WTC11 (cell line): Measurements from ENCODE around the gene MITF. TPM values are rescaled to one million over a fixed set of nuclear protein-coding genes. Genes with fewer than 3 reads are reported as not detected.

ENCODE experiments used
- ATAC-seq: fragments of 200-7000 bp; cut with Tn5 transposase; 2 replicates; pipeline ENCODE4 v1.10.0; 2021; ENCODE audit warnings: mild to moderate bottlenecking, moderate library complexity
- CTCF ChIA-PET: fragments of 300-600 bp; sonication (Branson Sonifier 250); formaldehyde crosslinking; loops from one replicate; lab custom pipeline; 2021; ENCODE audit warnings: antibody characterized with exemption; lab: Charles Lee
- POLR2A ChIA-PET: fragments of 350-600 bp; sonication (Branson Sonifier 250); formaldehyde crosslinking; loops from one replicate; lab custom pipeline; 2021; ENCODE audit warnings: antibody characterized with exemption; lab: Charles Lee
- DNase-seq: peaks from one replicate; pipeline ENCODE4 v3.0.0; 2021; ENCODE audit warnings: low spot score
- H3K27ac Mint-ChIP-seq: 2 replicates; pipeline ENCODE4 v1.8.0; 2021; ENCODE audit warnings: mixed read lengths
- H3K27me3 Mint-ChIP-seq: 2 replicates; pipeline ENCODE4 v1.8.0; 2021; ENCODE audit warnings: low read depth, mild to moderate bottlenecking, moderate library complexity, mixed read lengths
- H3K36me3 Mint-ChIP-seq: 2 replicates; pipeline ENCODE4 v1.8.0; 2021; ENCODE audit warnings: mixed read lengths
- H3K4me1 Mint-ChIP-seq: 2 replicates; pipeline ENCODE4 v1.8.0; 2022; ENCODE audit warnings: mixed read lengths
- H3K4me3 Mint-ChIP-seq: 2 replicates; pipeline ENCODE4 v1.8.0; 2021; ENCODE audit warnings: mild to moderate bottlenecking, moderate library complexity, mixed read lengths
- H3K9me3 Mint-ChIP-seq: 2 replicates; pipeline ENCODE4 v1.8.0; 2021; ENCODE audit warnings: mixed read lengths
- AFF4 ChIP-seq: sonication (generic); formaldehyde crosslinking; IDR thresholded peaks from 2 replicates; pipeline ENCODE4 v1.8.1; 2023; ENCODE audit warnings: mild to moderate bottlenecking, missing genetic modification reagents, borderline replicate concordance
- CBFB ChIP-seq: sonication (generic); formaldehyde crosslinking; IDR thresholded peaks from 2 replicates; pipeline ENCODE4 v1.8.1; 2022; ENCODE audit warnings: mild to moderate bottlenecking, low read depth, missing genetic modification reagents
- E2F4 ChIP-seq: sonication (generic); formaldehyde crosslinking; IDR thresholded peaks from 2 replicates; pipeline ENCODE4 v1.8.1; 2022; ENCODE audit warnings: low read depth, mild to moderate bottlenecking, moderate library complexity, missing genetic modification reagents, borderline replicate concordance
- FOXP4 ChIP-seq: sonication (generic); formaldehyde crosslinking; IDR thresholded peaks from 2 replicates; pipeline ENCODE4 v1.8.0; 2022; ENCODE audit warnings: mild to moderate bottlenecking, missing genetic modification reagents
- GRHL2 ChIP-seq: fragments of 250-450 bp; sonication (Bioruptor Pico); IDR thresholded peaks from 2 replicates; pipeline ENCODE4 v1.8.0; 2022; ENCODE audit warnings: mild to moderate bottlenecking, moderate library complexity; ENCODE audit not compliant: insufficient replicate concordance, severe bottlenecking
- HMGXB4 ChIP-seq: sonication (generic); formaldehyde crosslinking; IDR thresholded peaks from 2 replicates; pipeline ENCODE4 v1.8.1; 2023; ENCODE audit warnings: mild to moderate bottlenecking, moderate library complexity, missing genetic modification reagents
- IRF1 ChIP-seq: sonication (generic); formaldehyde crosslinking; IDR thresholded peaks from 2 replicates; pipeline ENCODE4 v1.8.0; 2023; ENCODE audit warnings: missing genetic modification reagents
- NFATC4 ChIP-seq: fragments of 250-450 bp; sonication (Bioruptor Pico); IDR thresholded peaks from 2 replicates; pipeline ENCODE4 v1.9.0; 2021; ENCODE audit warnings: mild to moderate bottlenecking
- NR1H2 ChIP-seq: sonication (generic); formaldehyde crosslinking; IDR thresholded peaks from 2 replicates; pipeline ENCODE4 v1.9.0; 2021; ENCODE audit warnings: mild to moderate bottlenecking, moderate library complexity, missing genetic modification reagents
- OVOL2 ChIP-seq: fragments of 250-450 bp; sonication (Bioruptor Pico); IDR thresholded peaks from 2 replicates; pipeline ENCODE4 v1.9.0; 2021; ENCODE audit warnings: mild to moderate bottlenecking, borderline replicate concordance
- SOX15 ChIP-seq: fragments of 250-450 bp; sonication (Bioruptor Pico); IDR thresholded peaks from 2 replicates; pipeline ENCODE4 v1.9.0; 2021; ENCODE audit warnings: mild to moderate bottlenecking
- SP1 ChIP-seq: sonication (generic); formaldehyde crosslinking; conservative IDR thresholded peaks from 2 replicates; pipeline ENCODE4 v1.8.1; 2022; ENCODE audit warnings: missing genetic modification reagents
- STAT6 ChIP-seq: sonication (generic); formaldehyde crosslinking; conservative IDR thresholded peaks from 2 replicates; pipeline ENCODE4 v1.8.1; 2023; ENCODE audit warnings: mild to moderate bottlenecking, low read depth, missing genetic modification reagents, moderate library complexity
- TEAD4 ChIP-seq: sonication (generic); formaldehyde crosslinking; IDR thresholded peaks from 2 replicates; pipeline ENCODE4 v1.8.0; 2022; ENCODE audit warnings: mild to moderate bottlenecking, missing genetic modification reagents
- ZBTB21 ChIP-seq: sonication (generic); formaldehyde crosslinking; IDR thresholded peaks from 2 replicates; pipeline ENCODE4 v1.8.1; 2023; ENCODE audit warnings: mild to moderate bottlenecking, missing genetic modification reagents, borderline replicate concordance
- ZMAT4 ChIP-seq: fragments of 250-450 bp; sonication (Bioruptor Pico); IDR thresholded peaks from 2 replicates; pipeline ENCODE4 v1.9.0; 2021; ENCODE audit warnings: mild to moderate bottlenecking
- ZNF121 ChIP-seq: sonication (generic); formaldehyde crosslinking; IDR thresholded peaks from 2 replicates; pipeline ENCODE4 v1.8.0; 2023; ENCODE audit warnings: missing genetic modification reagents
- ZNF512 ChIP-seq: sonication (generic); formaldehyde crosslinking; IDR thresholded peaks from 2 replicates; pipeline ENCODE4 v1.8.1; 2022; ENCODE audit warnings: missing genetic modification reagents, borderline replicate concordance
- ZNF532 ChIP-seq: fragments of 250-450 bp; sonication (Bioruptor Pico); IDR thresholded peaks from 2 replicates; pipeline ENCODE4 v1.9.0; 2021; ENCODE audit warnings: mild to moderate bottlenecking, borderline replicate concordance
- total RNA-seq: library from RNA; stranded (reverse); gene quantifications from 3 replicates; pipeline ENCODE4 v1.2.3, GENCODE V29; 2021

The MITF gene
- total RNA-seq, 1 experiment from 2014 or later = 1.3 TPM

- no peak for TF ChIP-seq GRHL2 (CRISPR knock-in tag)
- TF ChIP-seq ZNF532 = no peak
- no peak for TF ChIP-seq STAT6 (CRISPR knock-in tag)
- TF ChIP-seq FOXP4 = no peak
- TF ChIP-seq NR1H2 (CRISPR knock-in tag) = no peak
- no peak for TF ChIP-seq TEAD4 (CRISPR knock-in tag)
- no peak for TF ChIP-seq ZMAT4 (CRISPR knock-in tag)
- no peak for TF ChIP-seq NFATC4 (CRISPR knock-in tag)
- no peak for TF ChIP-seq E2F4 (CRISPR knock-in tag)
- TF ChIP-seq HMGXB4 (CRISPR knock-in tag) = no peak
- TF ChIP-seq SP1 (CRISPR knock-in tag) = no peak
- no peak for TF ChIP-seq SOX15 (CRISPR knock-in tag)
- no peak for TF ChIP-seq AFF4 (CRISPR knock-in tag)
- TF ChIP-seq IRF1 (CRISPR knock-in tag) = no peak
- TF ChIP-seq ZNF512 (CRISPR knock-in tag) = no peak
- no peak for TF ChIP-seq ZNF121 (CRISPR knock-in tag)
- no peak for TF ChIP-seq ZBTB21 (CRISPR knock-in tag)
- no peak for TF ChIP-seq CBFB (CRISPR knock-in tag)
- TF ChIP-seq OVOL2 (CRISPR knock-in tag) = no peak
- ATAC-seq = no peak
- Mint-ChIP-seq H3K4me3 (no peak overlapping the region), H3K27me3 (no peaks in the 10 kb centered on the region), H3K27ac (no peak overlapping the region), H3K4me1 (peaks cover under 1% of the 10 kb centered on the region; the same call in 1 of the 2 replicates), H3K36me3 (no peaks in the 10 kb centered on the region), H3K9me3 (no peaks in the 10 kb centered on the region)
- ChIA-PET POLR2A (no interaction called here), CTCF (no interaction called here)
- no peak for DNase-seq
Observed at GRCh38 chr3:69776289-69776688, 37.0 kb downstream of the MITF start.
